Measurements from ENCODE around the gene AGRP. TPM values are rescaled to one million over a fixed set of nuclear protein-coding genes. Genes with fewer than 3 reads are reported as not detected.

The AGRP gene
- total RNA-seq, 1 experiment from 2014 or later = not detected

- Histone ChIP-seq H3T11ph (ENCODE audit: low read length) (no peak overlapping the region), H3K27ac (ENCODE audit: insufficient read length, low read depth, low read length) (no peak overlapping the region), H2BK120ac (ENCODE audit: low read depth, low read length, poor library complexity, severe bottlenecking) (no peak overlapping the region), H2BK5ac (ENCODE audit: insufficient read length, low read length) (no peak overlapping the region), H3K4ac (ENCODE audit: low read depth, low read length) (no peak overlapping the region), H2AFZ (ENCODE audit: low read length) (no peak overlapping the region), H3K18ac (ENCODE audit: insufficient read length, low read depth, low read length) (no peak overlapping the region), H4K8ac (replicated peaks; ENCODE audit: insufficient read length, low read depth, low read length) (no peak overlapping the region), H3K14ac (ENCODE audit: insufficient read depth, low read length) (no peak overlapping the region), H3K4me2 (ENCODE audit: insufficient read depth, insufficient read length, low read length) (no peak overlapping the region), H3K27me3 (ENCODE audit: insufficient read depth, low read length) (peaks cover 29% of the 10 kb centered on the region; the same call in 1 of the 2 replicates), H3K9me3 (ENCODE audit: control insufficient read depth, low read depth, low read length) (no peaks in the 10 kb centered on the region), H3K4me1 (ENCODE audit: insufficient read depth, low read length) (no peaks in the 10 kb centered on the region), H2AK5ac (ENCODE audit: insufficient read length, low read length) (no peak overlapping the region), H2BK12ac (ENCODE audit: insufficient read length, low read depth, low read length) (no peak overlapping the region), H4K20me1 (ENCODE audit: control insufficient read depth, insufficient read depth, insufficient read length) (no peaks in the 10 kb centered on the region), H3K9ac (ENCODE audit: extremely low read depth, insufficient read length, low read length) (no peak overlapping the region), H3K23ac (ENCODE audit: insufficient read length, low read depth, low read length) (no peak overlapping the region), H2BK20ac (ENCODE audit: low read depth, low read length, poor library complexity, severe bottlenecking) (no peak overlapping the region), H4K91ac (ENCODE audit: insufficient read length, low read depth, low read length) (no peak overlapping the region), H2BK15ac (ENCODE audit: low read depth, low read length) (no peak overlapping the region), H4K5ac (ENCODE audit: insufficient read length, low read depth, low read length) (no peak overlapping the region), H3K79me2 (ENCODE audit: insufficient read depth, low read length) (no peaks in the 10 kb centered on the region), H3K23me2 (ENCODE audit: insufficient read length, low read depth, low read length, poor library complexity, severe bottlenecking) (peaks cover 17% of the 10 kb centered on the region), H3K56ac (ENCODE audit: insufficient read length, low read depth, low read length) (no peak overlapping the region), H3K79me1 (ENCODE audit: insufficient read depth, low read depth, low read length, poor library complexity, severe bottlenecking) (no peaks in the 10 kb centered on the region)
- TF ChIP-seq CTCF (conservative IDR thresholded peaks at IDR 0.05) = peak; percentile 18; the same call in 1 of the 3 replicates
- H3K9me3 Mint-ChIP-seq = peaks cover 1 to 4% of the 10 kb centered on the region in 2 experiments; a peak in 3 of 5 replicates
- peaks cover 87% of the 10 kb centered on the region for H3K27me3 Mint-ChIP-seq (ENCODE audit: low read depth)
- WGBS (ENCODE audit: extremely low coverage, insufficient read length, low lambda C conversion rate) = no CpG with 5 or more reads among the region's 11 CpGs
- H3K4me1 Mint-ChIP-seq = peaks cover 5 to 14% of the 10 kb centered on the region in 2 experiments
- no peaks in the 10 kb centered on the region for H3K36me3 Mint-ChIP-seq (ENCODE audit: insufficient read depth in 1 of 3, low read depth in 3 of 3)
- no peak for DNase-seq
- no peak overlapping the region for H3K27ac Mint-ChIP-seq
- no peak overlapping the region; a peak in 1 of 5 replicates for H3K4me3 Mint-ChIP-seq
Measured at GRCh38 chr16:67525176-67525860, 42.0 kb upstream of the AGRP start.
